Omental fat pad (tissue), 4 donors: Measurements from ENCODE around the gene IFT122. TPM values are rescaled to one million over a fixed set of nuclear protein-coding genes. Genes with fewer than 3 reads are reported as not detected.
A peak's percentile ranks its signal among the peaks of the same experiment; 100 is the strongest.
"Not testable (repeated sequence)": the region's sequence is repeated elsewhere in the genome, so short reads cannot be mapped to it uniquely, and the experiment has no call there.

Source experiments
- ATAC-seq: fragments of 150-250 bp; one replicate; pipeline ENCODE4 v1.9.1; 2016; ENCODE audit warnings: mild to moderate bottlenecking, moderate library complexity; ENCODE audit not compliant: low FRiP score
- DNase-seq: peaks from one replicate; pipeline ENCODE4 v3.0.0-alpha.2; 2019; ENCODE audit warnings: low spot score
- total RNA-seq, 4 donors: library from RNA; depleted of rRNA; stranded (reverse); fragments of >200 nt; gene quantifications; one replicate each; pipeline ENCODE4 v1.1.0, GENCODE V29; 2016
- TF ChIP-seq, protein P1 (sequence below), 3 donors: fragments of 450-650 bp; IDR thresholded peaks; one replicate each; pipeline ENCODE4 v1.5.1; 2016 to 2017; ENCODE audit warnings: antibody characterized with exemption in 3 of 3, mild to moderate bottlenecking in 3 of 3, moderate library complexity in 2 of 3

IFT122 gene
- total RNA-seq, 4 donors from 2014 or later: 19.6 to 62.9 (median 28.2) TPM

DNA sequence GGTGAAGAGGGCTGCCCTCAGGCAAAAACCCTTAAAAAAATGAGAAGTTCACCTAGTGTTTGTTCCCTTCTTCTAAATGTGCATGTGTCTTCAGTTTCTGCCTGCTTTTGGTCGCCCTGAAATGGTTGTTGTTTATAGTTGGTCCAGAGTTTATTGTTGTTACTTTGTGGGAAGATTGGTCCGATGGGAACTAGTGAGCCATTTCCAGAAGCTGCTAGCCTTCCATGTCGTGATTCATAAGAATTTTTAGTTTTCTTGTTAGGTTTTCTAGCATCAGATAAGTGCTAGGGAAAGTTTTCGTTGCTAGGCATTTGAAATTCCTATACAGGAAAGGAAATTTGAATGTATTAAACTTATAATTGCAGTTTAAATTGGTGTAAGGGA, 33.7 kb downstream of the IFT122 start:
- TF ChIP-seq, protein P1, sequence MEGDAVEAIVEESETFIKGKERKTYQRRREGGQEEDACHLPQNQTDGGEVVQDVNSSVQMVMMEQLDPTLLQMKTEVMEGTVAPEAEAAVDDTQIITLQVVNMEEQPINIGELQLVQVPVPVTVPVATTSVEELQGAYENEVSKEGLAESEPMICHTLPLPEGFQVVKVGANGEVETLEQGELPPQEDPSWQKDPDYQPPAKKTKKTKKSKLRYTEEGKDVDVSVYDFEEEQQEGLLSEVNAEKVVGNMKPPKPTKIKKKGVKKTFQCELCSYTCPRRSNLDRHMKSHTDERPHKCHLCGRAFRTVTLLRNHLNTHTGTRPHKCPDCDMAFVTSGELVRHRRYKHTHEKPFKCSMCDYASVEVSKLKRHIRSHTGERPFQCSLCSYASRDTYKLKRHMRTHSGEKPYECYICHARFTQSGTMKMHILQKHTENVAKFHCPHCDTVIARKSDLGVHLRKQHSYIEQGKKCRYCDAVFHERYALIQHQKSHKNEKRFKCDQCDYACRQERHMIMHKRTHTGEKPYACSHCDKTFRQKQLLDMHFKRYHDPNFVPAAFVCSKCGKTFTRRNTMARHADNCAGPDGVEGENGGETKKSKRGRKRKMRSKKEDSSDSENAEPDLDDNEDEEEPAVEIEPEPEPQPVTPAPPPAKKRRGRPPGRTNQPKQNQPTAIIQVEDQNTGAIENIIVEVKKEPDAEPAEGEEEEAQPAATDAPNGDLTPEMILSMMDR (IDR thresholded peaks at IDR 0.05): no peak
- DNase-seq (no peak), ATAC-seq (no peak)

DNA sequence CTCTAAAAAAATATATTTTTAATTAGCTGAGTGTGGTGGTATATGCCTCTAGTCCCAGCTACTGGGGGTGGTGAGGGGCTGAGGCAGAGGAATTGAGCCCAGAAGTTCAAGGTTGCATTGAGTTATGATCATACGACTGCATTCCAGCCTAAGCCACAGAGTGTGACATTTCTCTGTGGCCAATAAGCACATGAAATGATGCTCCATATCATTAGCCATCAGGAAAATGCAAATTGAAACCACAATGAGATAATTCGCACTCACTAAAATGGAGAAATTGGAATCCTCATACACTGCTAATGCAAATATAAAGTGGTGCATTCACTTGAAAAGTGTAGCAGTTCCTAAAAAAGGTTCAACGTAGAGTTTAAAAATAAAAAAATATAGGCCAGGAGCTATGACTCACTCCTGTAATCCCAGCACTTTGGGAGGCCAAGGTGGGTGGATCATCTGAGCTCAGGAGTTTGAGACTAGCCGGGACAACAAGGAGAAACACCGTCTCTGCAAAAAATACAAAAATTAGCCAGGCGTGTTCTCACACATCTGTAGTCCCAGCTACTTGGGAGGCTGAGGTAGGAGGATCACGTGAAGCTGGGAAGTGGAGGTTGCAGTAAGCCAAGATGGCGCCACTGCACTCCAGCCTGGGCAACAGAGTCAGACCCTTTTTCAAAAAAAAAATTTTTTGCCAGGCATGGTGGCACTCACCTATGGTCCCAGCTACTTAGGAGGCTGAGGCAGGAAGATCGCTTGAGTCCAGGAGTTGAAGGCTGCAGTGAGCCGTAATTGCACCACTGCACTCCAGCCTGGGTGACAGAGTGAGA, 35.2 kb downstream of the IFT122 start:
- TF ChIP-seq, protein P1 (IDR thresholded peaks at IDR 0.05): no peak
- ATAC-seq (no peak), DNase-seq (no peak)

DNA sequence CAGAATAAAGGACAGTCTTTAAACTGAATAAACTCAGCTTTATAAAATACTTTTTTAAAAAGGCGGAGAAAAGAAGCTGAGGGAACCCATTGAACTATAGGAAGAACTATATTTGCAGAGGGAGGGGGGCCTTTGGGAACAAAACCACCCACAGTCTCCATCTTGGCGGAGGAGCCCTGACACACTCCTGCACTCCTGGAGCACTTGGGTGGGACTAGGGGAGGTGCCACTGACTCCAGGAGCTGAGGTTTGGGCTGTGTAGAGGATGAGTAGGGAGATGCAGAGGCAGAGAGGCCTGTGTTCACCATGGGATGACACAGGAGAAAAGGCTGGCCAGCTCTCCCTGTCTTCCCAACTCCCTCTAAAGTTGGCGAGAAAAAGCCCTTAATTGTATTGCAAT, 35.8 kb downstream of the IFT122 start:
- TF ChIP-seq, protein P1 (IDR thresholded peaks at IDR 0.05): no peak
- no peak for ATAC-seq
- no peak for DNase-seq

DNA sequence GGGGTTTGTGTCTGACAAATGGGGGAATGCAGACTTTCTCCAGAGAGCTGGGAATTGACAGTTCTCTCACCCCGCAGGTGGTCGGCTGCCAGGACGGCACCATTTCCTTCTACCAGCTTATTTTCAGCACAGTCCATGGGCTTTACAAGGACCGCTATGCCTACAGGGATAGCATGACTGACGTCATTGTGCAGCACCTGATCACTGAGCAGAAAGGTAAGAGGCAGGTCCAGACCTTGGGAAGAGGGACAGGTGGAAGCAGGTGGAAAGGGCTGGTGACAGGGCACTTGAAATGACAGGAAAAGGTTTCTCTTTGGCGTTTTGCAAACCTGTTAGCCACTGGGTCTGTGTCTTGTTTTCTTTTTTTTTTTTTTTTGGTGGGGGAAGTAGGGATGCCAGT, 36.6 kb downstream of the IFT122 start:
- ATAC-seq (no peak), DNase-seq (no peak)
- TF ChIP-seq, protein P1 (IDR thresholded peaks at IDR 0.05): no peak

DNA sequence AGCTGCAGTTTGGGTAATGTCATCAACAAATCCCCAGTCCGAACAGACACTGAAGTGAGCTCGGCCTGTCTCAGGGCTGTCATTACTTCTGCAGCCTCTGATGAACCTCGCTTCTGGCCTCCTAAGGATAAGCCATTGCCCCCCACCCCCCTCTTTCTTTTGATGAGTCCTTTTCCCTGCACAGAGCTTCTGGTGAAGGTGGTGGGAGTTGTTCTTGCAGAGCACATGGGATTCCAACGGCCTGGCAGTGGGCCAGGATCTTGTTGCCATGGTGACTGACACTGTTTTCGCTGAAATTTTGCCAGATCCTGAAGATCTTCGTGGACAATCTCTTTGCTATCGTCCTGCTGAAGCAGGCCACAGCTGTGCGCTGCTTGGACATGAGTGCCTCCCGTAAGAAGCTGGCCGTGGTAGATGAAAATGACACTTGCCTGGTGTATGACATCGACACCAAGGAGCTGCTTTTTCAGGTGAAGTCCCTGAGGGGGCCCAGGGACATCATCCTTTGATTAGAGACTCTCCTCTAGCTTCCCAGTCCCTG, 41.3 kb downstream of the IFT122 start:
- not testable (repeated sequence) for DNase-seq
- peak; percentile 4 for ATAC-seq

DNA sequence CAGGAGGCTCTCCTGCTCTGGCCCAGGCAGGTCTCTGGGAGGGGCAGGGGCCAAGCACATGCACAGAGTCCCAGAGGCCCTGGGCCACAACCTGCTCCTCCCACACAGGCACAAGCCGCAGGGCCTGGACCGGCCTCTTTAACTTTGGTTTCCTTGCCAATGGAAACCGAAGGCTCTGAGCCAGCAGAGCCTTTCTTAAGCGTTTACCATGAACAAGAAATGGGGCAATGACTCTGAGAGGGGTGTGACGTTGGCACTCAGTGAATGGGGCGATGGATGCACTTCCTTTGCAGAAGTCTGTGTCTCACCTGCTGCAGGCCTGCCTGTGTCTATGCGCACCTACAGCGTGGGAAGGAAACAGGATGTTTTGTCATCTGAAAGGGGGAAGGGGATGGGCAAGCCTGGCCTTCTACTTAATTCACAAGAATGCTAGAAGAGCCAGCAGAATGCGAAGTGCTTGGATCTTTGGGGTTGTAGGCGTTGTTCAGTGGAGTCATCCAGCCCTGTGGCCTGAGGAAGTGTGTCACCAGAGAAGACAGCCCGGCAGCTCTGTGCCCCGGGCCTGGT, 41.8 kb downstream of the IFT122 start:
- DNase-seq: no peak
- TF ChIP-seq, protein P1 (IDR thresholded peaks at IDR 0.05): no peak
- peak; percentile 11 for ATAC-seq

DNA sequence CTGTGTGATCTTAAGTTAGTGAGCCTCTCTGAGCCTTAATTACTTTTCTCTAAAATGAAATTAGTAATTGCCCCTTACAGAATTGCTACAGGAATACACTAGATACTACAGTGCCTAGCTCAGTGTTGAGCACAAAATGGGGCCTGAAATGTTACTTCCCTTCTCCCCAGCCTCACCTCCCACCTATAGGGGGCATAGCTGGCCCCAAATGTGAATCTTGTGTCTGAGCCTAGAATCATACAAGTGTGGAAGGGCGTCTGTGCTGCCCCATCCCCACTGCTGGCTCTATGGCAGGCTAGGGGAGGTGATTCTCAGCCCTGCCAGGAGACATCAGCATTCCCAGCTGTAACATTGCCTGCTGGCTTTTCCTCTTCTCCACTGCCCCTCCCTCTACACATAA, 42.7 kb downstream of the IFT122 start:
- TF ChIP-seq, protein P1 (IDR thresholded peaks at IDR 0.05): no peak
- ATAC-seq: no peak

More for the DNA sequence above, 42.7 kb downstream of the IFT122 start:
- no peak for DNase-seq
